Body of pancreas (tissue), 4 donors: Measurements from ENCODE around the gene SCAP.

Source experiments
- POLR2A ChIP-seq, 3 donors: fragments of 450-650 bp; IDR thresholded peaks; one replicate each; pipeline ENCODE4 v1.6.1; 2016; ENCODE audit warnings: antibody characterized with exemption in 3 of 3, mild to moderate bottlenecking in 2 of 3
- TF ChIP-seq, protein P1 (sequence below), 7 experiments: fragments of 450-650 bp in 4 of 7; fragments of 200-600 bp in 3 of 7; sonication (generic) in 3 of 7; IDR thresholded peaks; one replicate each; pipeline ENCODE4 v1.5.1; 2016 to 2019; ENCODE audit warnings: antibody characterized with exemption in 7 of 7

DNA sequence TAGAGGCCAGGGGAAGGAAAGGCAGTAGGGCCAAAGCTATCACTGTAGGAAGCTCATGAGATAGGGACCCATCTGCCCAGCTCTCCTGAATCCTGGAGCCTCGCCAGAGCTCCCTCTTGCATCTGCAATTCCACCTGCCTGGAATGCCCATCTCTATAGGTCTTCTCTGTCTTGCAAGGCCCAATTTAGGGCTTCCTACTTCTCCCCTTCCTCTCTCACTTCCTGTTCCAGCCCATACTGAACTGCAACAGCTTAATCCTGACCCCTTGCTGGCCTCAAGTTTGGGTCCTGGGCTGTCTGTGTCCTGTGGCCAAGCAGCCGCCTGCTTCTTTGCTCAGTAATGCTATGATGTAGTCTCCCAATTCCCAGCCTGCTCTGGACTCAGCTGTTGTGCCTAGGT lies 98.6 kb downstream of the SCAP start:
- TF ChIP-seq POLR2A (IDR thresholded peaks at IDR 0.05), result no peak
- TF ChIP-seq, protein P1, sequence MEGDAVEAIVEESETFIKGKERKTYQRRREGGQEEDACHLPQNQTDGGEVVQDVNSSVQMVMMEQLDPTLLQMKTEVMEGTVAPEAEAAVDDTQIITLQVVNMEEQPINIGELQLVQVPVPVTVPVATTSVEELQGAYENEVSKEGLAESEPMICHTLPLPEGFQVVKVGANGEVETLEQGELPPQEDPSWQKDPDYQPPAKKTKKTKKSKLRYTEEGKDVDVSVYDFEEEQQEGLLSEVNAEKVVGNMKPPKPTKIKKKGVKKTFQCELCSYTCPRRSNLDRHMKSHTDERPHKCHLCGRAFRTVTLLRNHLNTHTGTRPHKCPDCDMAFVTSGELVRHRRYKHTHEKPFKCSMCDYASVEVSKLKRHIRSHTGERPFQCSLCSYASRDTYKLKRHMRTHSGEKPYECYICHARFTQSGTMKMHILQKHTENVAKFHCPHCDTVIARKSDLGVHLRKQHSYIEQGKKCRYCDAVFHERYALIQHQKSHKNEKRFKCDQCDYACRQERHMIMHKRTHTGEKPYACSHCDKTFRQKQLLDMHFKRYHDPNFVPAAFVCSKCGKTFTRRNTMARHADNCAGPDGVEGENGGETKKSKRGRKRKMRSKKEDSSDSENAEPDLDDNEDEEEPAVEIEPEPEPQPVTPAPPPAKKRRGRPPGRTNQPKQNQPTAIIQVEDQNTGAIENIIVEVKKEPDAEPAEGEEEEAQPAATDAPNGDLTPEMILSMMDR (IDR thresholded peaks at IDR 0.05), result no peak
